Gastrocnemius medialis (tissue), 4 donors: Measurements from ENCODE around the gene TMEM165.

Experiments used
- CTCF ChIP-seq, 5 experiments: fragments of 450-650 bp in 3 of 5; fragments of 200-600 bp in 2 of 5; sonication (generic) in 2 of 5; IDR thresholded peaks in 4 of 5; conservative IDR thresholded peaks in 1 of 5; 1 replicate in 4 of 5; 2 replicates in 1 of 5; pipeline ENCODE4 v1.5.1; 2016 to 2019; ENCODE audit warnings: antibody characterized with exemption in 5 of 5, mild to moderate bottlenecking in 3 of 5, moderate library complexity in 3 of 5
- POLR2A ChIP-seq, 2 donors: fragments of 450-650 bp; IDR thresholded peaks; one replicate each; pipeline ENCODE4 v1.6.1; 2017; ENCODE audit warnings: antibody characterized with exemption in 2 of 2, mild to moderate bottlenecking in 2 of 2, moderate library complexity in 2 of 2

GRCh38 chr4:55354648-55355047 is 41.1 kb upstream of the TMEM165 start:
- no peak for TF ChIP-seq CTCF (IDR thresholded peaks at IDR 0.05 in 4 of 5, conservative IDR thresholded peaks at IDR 0.05 in 1 of 5)
- TF ChIP-seq POLR2A (IDR thresholded peaks at IDR 0.05) = no peak
